Aorta (tissue), 5 donors: ENCODE results near the gene DENND10. TPM values are rescaled to one million over a fixed set of nuclear protein-coding genes. Genes with fewer than 3 reads are reported as not detected.
"Not testable (repeated sequence)": the region's sequence is repeated elsewhere in the genome, so short reads cannot be mapped to it uniquely, and the experiment has no call there.

ENCODE experiments used
- ATAC-seq: fragments of 200-7000 bp; cut with Tn5 transposase; one replicate; pipeline ENCODE4 v1.9.1; 2022; ENCODE audit warnings: moderate library complexity; ENCODE audit not compliant: low FRiP score
- DNase-seq, 2 donors: peaks; one replicate each; pipeline ENCODE4 v3.0.0-alpha.2; 2020
- H3K27ac ChIP-seq, 2 donors: one replicate each; pipeline ENCODE4 v1.5.1; 2013; ENCODE audit warnings: low read length in 2 of 2, mild to moderate bottlenecking in 2 of 2, moderate library complexity in 2 of 2, control low read depth in 1 of 2, inconsistent platforms in 1 of 2, low read depth in 1 of 2
- H3K27me3 ChIP-seq, 2 donors: one replicate each; pipeline ENCODE4 v1.6.1; 2013; ENCODE audit warnings: control low read depth in 1 of 2, low read length in 1 of 2, mild to moderate bottlenecking in 1 of 2, moderate library complexity in 1 of 2; ENCODE audit not compliant: insufficient read depth in 2 of 2, control insufficient read depth in 1 of 2
- H3K36me3 ChIP-seq, 2 donors: one replicate each; pipeline ENCODE4 v1.6.1; 2013; ENCODE audit warnings: control low read depth in 1 of 2, low read length in 1 of 2, mild to moderate bottlenecking in 1 of 2; ENCODE audit not compliant: insufficient read depth in 2 of 2, control insufficient read depth in 1 of 2
- H3K4me1 ChIP-seq, 2 donors: one replicate each; pipeline ENCODE4 v1.6.1; 2013; ENCODE audit warnings: low read length in 2 of 2, control low read depth in 1 of 2, mild to moderate bottlenecking in 1 of 2, moderate library complexity in 1 of 2; ENCODE audit not compliant: insufficient read depth in 2 of 2, control insufficient read depth in 1 of 2
- H3K4me3 ChIP-seq, 2 donors: one replicate each; pipeline ENCODE4 v1.5.1; 2013; ENCODE audit warnings: low read length in 2 of 2, control low read depth in 1 of 2, mild to moderate bottlenecking in 1 of 2
- H3K9me3 ChIP-seq: one replicate; pipeline ENCODE4 v1.6.1; 2013; ENCODE audit warnings: mild to moderate bottlenecking, low read length; ENCODE audit not compliant: control insufficient read depth
- WGBS, 2 donors: extraction: QIAGEN DNeasy Blood & Tissue Kit; methylation state at CpG; one replicate each; pipeline ENCODE4 v1.1.7; 2013; 5-methylcytosine and 5-hydroxymethylcytosine counted together
- intact Hi-C, 2 donors: fragments of 100-400 bp; cut with DNase I; formaldehyde crosslinking; loops; one replicate each; pipeline versions ENCODE4 v1.14.2 to v1.15.0; 2022
- polyA plus RNA-seq, 2 donors: library from polyadenylated mRNA; stranded (reverse); fragments of 200-250 nt; gene quantifications; one replicate each; pipeline ENCODE4 v1.2.3, GENCODE V29; 2013
- total RNA-seq, 2 donors: library from RNA; stranded (reverse); fragmentation: NEBNext Ultra II Directional; extraction: Animal tissue kit (Norgen Biotek cat#: 25700); gene quantifications; one replicate each; pipeline ENCODE4 v1.2.1, GENCODE V29; 2021
- donor health status: healthy with polysubstance abuse.
- donor health status: Bipolar disorder and iron deficiency.
- donor health status: DM: no; HTN: no; CAD: no.
- donor health status: DM: no; HTN: no; CAD: no.
- donor health status: DM: yes; HTN: yes; CAD: no.

Gene DENND10
- total and polyA plus RNA-seq, 4 donors, result 15.2 to 28.8 (median 23.3) TPM

GRCh38 chr10:119135513-119135881 is 31.6 kb downstream of the DENND10 start:
- DNase-seq (no peak), ATAC-seq (peak; percentile 65)
- H3K27me3 ChIP-seq, result no peaks in the 10 kb centered on the region
- no peak overlapping the region for H3K27ac ChIP-seq
- no peaks in the 10 kb centered on the region for H3K4me1 ChIP-seq
- WGBS, 2 donors, result 78 to 88% methylated on average over 4 of the region's 4 CpGs
- H3K9me3 ChIP-seq, result no peaks in the 10 kb centered on the region
- intact Hi-C loops, result no loop called here
- H3K4me3 ChIP-seq, result no peak overlapping the region
- H3K36me3 ChIP-seq, result peaks cover 2 to 3% of the 10 kb centered on the region in 2 donors

- ATAC-seq (no peak), DNase-seq (no peak)
- 89 to 91% methylated on average over 7 of the region's 7 CpGs for WGBS, 2 donors
- no peak overlapping the region for H3K27ac ChIP-seq
- H3K36me3 ChIP-seq, result peaks cover 0 to 3% of the 10 kb centered on the region in 2 donors
- no peak overlapping the region for H3K4me3 ChIP-seq
- H3K27me3 ChIP-seq, result no peaks in the 10 kb centered on the region
- H3K4me1 ChIP-seq, result no peaks in the 10 kb centered on the region
- H3K9me3 ChIP-seq, result no peaks in the 10 kb centered on the region
- intact Hi-C loops, result no loop called here
Measured at GRCh38 chr10:119136084-119136483, 32.2 kb downstream of the DENND10 start.

GRCh38 chr10:119137878-119138277 is 34.0 kb downstream of the DENND10 start:
- H3K4me1 ChIP-seq, H3K4me3 ChIP-seq, H3K9me3 ChIP-seq, H3K27me3 ChIP-seq, H3K36me3 ChIP-seq, DNase-seq, intact Hi-C loops, H3K27ac ChIP-seq, ATAC-seq: not testable (repeated sequence)
- WGBS, 2 donors, result 80% methylated on average over 8 of the region's 8 CpGs

- peaks cover 0 to 3% of the 10 kb centered on the region in 2 donors for H3K36me3 ChIP-seq
- intact Hi-C loops, result no loop called here
- H3K4me3 ChIP-seq, result no peak overlapping the region
- H3K9me3 ChIP-seq, result no peaks in the 10 kb centered on the region
- WGBS, 2 donors, result 93 to 96% methylated on average over 14 to 16 of the region's 16 CpGs
- no peak overlapping the region for H3K27ac ChIP-seq
- no peaks in the 10 kb centered on the region for H3K27me3 ChIP-seq
- ATAC-seq (no peak), DNase-seq (no peak)
- no peaks in the 10 kb centered on the region for H3K4me1 ChIP-seq
Measured at GRCh38 chr10:119138346-119139306, 34.7 kb downstream of the DENND10 start.

- Histone ChIP-seq H3K4me1 (no peaks in the 10 kb centered on the region), H3K36me3 (peaks cover 0 to 3% of the 10 kb centered on the region in 2 donors), H3K27me3 (no peaks in the 10 kb centered on the region), H3K4me3 (no peak overlapping the region), H3K9me3 (no peaks in the 10 kb centered on the region), H3K27ac (no peak overlapping the region)
- WGBS, 2 donors, result 84 to 85% methylated on average over 13 of the region's 13 CpGs
- ATAC-seq, result peak; percentile 62
- intact Hi-C loops, result no loop called here
- DNase-seq, result no peak
Measured at GRCh38 chr10:119139464-119140067, 35.7 kb downstream of the DENND10 start.

GRCh38 chr10:119140603-119141245 is 36.8 kb downstream of the DENND10 start:
- Histone ChIP-seq H3K27me3 (no peaks in the 10 kb centered on the region), H3K9me3 (no peaks in the 10 kb centered on the region), H3K36me3 (no peaks in the 10 kb centered on the region), H3K4me1 (no peaks in the 10 kb centered on the region), H3K4me3 (no peak overlapping the region), H3K27ac (no peak overlapping the region)
- 69 to 71% methylated on average over 21 of the region's 21 CpGs for WGBS, 2 donors
- ATAC-seq, result no peak
- DNase-seq, result no peak
- intact Hi-C loops, result no loop called here

- intact Hi-C loops, result no loop called here
Measured at GRCh38 chr10:119143657-119144056, 39.7 kb downstream of the DENND10 start.

GRCh38 chr10:119149157-119149556 is 45.2 kb downstream of the DENND10 start:
- no peaks in the 10 kb centered on the region for H3K4me1 ChIP-seq
- H3K36me3 ChIP-seq, result peaks cover 0 to 8% of the 10 kb centered on the region in 2 donors
- DNase-seq, result no peak
- no peak overlapping the region for H3K27ac ChIP-seq
- H3K9me3 ChIP-seq, result no peaks in the 10 kb centered on the region
- intact Hi-C loops, result no loop called here
- no peak overlapping the region for H3K4me3 ChIP-seq
- ATAC-seq, result no peak
- H3K27me3 ChIP-seq, result no peaks in the 10 kb centered on the region
- WGBS, 2 donors, result 95 to 96% methylated on average over 8 of the region's 8 CpGs

More at GRCh38 chr10:119143657-119144056, 39.7 kb downstream of the DENND10 start:
- no peak overlapping the region for H3K4me3 ChIP-seq
- H3K27me3 ChIP-seq, result no peaks in the 10 kb centered on the region
- no peaks in the 10 kb centered on the region for H3K36me3 ChIP-seq
- no peak overlapping the region for H3K27ac ChIP-seq
- ATAC-seq, result no peak
- H3K4me1 ChIP-seq, result no peaks in the 10 kb centered on the region
- no peaks in the 10 kb centered on the region for H3K9me3 ChIP-seq
- DNase-seq, result no peak
- 84 to 88% methylated on average over 10 of the region's 10 CpGs for WGBS, 2 donors
